B cell (primary cell): Measurements from ENCODE around the gene ARRB2. TPM values are rescaled to one million over a fixed set of nuclear protein-coding genes. Genes with fewer than 3 reads are reported as not detected.
A peak's percentile ranks its signal among the peaks of the same experiment; 100 is the strongest.

ENCODE experiments used
- ATAC-seq: fragments of 200-7000 bp; cut with Tn5 transposase; one replicate; pipeline ENCODE4 v1.10.0; 2021; ENCODE audit warnings: low read depth, mild to moderate bottlenecking, moderate number of reproducible peaks, moderate library complexity
- CTCF ChIA-PET: fragments of 350-600 bp; sonication (Branson Sonifier 250); formaldehyde crosslinking; loops from one replicate; lab custom pipeline; 2021; ENCODE audit warnings: antibody characterized with exemption, inconsistent platforms; lab: Charles Lee
- POLR2A ChIA-PET: fragments of 350-600 bp; sonication (Branson Sonifier 250); formaldehyde crosslinking; loops from one replicate; lab custom pipeline; 2021; ENCODE audit warnings: antibody characterized with exemption; lab: Charles Lee
- DNase-seq: peaks from one replicate; pipeline ENCODE4 v3.0.0; 2013
- H2AFZ ChIP-seq: 2 replicates; pipeline ENCODE4 v1.6.1; 2012; ENCODE audit warnings: mild to moderate bottlenecking, low read depth, low read length; ENCODE audit not compliant: insufficient read depth, poor library complexity, severe bottlenecking
- H3K27ac ChIP-seq, 2 donors: 1 replicate in 1 of 2; 2 replicates in 1 of 2; pipeline ENCODE4 v1.5.1; 2012 to 2013; ENCODE audit warnings: low read length in 2 of 2, mild to moderate bottlenecking in 2 of 2, moderate library complexity in 1 of 2
- H3K27me3 ChIP-seq, 4 experiments: fragments of 200-600 bp in 1 of 4; sonication (generic) in 1 of 4; replicated peaks in 1 of 4; 1 replicate in 2 of 4; 2 replicates in 2 of 4; pipeline versions ENCODE4 v1.6.1 to v1.7.0; 2013 to 2016; ENCODE audit warnings: low read length in 3 of 4, mild to moderate bottlenecking in 2 of 4, mixed read lengths in 1 of 4, moderate library complexity in 1 of 4; ENCODE audit not compliant: insufficient read depth in 4 of 4, control insufficient read depth in 3 of 4; ENCODE audit errors: control extremely low read depth in 1 of 4
- H3K36me3 ChIP-seq, 2 experiments: replicated peaks in 1 of 2; 1 replicate in 1 of 2; 2 replicates in 1 of 2; pipeline versions ENCODE4 v1.6.1 to v1.7.1; 2013; ENCODE audit warnings: low read length in 1 of 2; ENCODE audit not compliant: insufficient read depth in 2 of 2, control insufficient read depth in 1 of 2; ENCODE audit errors: control extremely low read depth in 1 of 2, extremely low read depth in 1 of 2
- H3K4me1 ChIP-seq, 2 donors: fragments of 200-600 bp in 1 of 2; sonication (generic) in 1 of 2; 1 replicate in 1 of 2; 2 replicates in 1 of 2; pipeline versions ENCODE4 v1.5.1 to v1.6.1; 2013 to 2017; ENCODE audit warnings: low read length in 2 of 2; ENCODE audit not compliant: control insufficient read depth in 2 of 2, insufficient read depth in 2 of 2
- H3K4me2 ChIP-seq: replicated peaks from 2 replicates; pipeline ENCODE3; 2012; ENCODE audit warnings: mild to moderate bottlenecking, low read depth, low read length; ENCODE audit not compliant: poor library complexity, severe bottlenecking
- H3K4me3 ChIP-seq, 5 experiments: fragments of 200-600 bp in 1 of 5; sonication (generic) in 1 of 5; 1 replicate in 3 of 5; 2 replicates in 2 of 5; pipeline versions ENCODE4 v1.5.1 to v1.7.0; 2011 to 2016; ENCODE audit warnings: low read length in 4 of 5, mild to moderate bottlenecking in 4 of 5, low read depth in 2 of 5, control low read depth in 1 of 5, moderate library complexity in 1 of 5; ENCODE audit not compliant: insufficient read depth in 1 of 5; ENCODE audit errors: control extremely low read depth in 1 of 5, extremely low read depth in 1 of 5
- H3K79me2 ChIP-seq: fragments of 200-600 bp; sonication (generic); one replicate; pipeline ENCODE4 v1.6.0; 2016; ENCODE audit warnings: low read length; ENCODE audit not compliant: control insufficient read depth, insufficient read depth
- H3K9ac ChIP-seq: fragments of 200-600 bp; sonication (generic); 2 replicates; pipeline ENCODE4 v1.6.1; 2017; ENCODE audit warnings: mild to moderate bottlenecking, low read length, moderate library complexity
- H3K9me3 ChIP-seq, 3 donors: one replicate each; pipeline versions ENCODE4 v1.6.1 to v1.7.1; 2013; ENCODE audit warnings: low read length in 2 of 3; ENCODE audit not compliant: control insufficient read depth in 2 of 3, insufficient read depth in 1 of 3; ENCODE audit errors: control extremely low read depth in 1 of 3
- H4K20me1 ChIP-seq: 2 replicates; pipeline ENCODE4 v1.6.0; 2012; ENCODE audit warnings: mild to moderate bottlenecking, low read length; ENCODE audit not compliant: insufficient read depth, control insufficient read depth, poor library complexity, severe bottlenecking
- H3K27ac Mint-ChIP-seq: one replicate; pipeline ENCODE4 v1.8.0; 2021; ENCODE audit warnings: mixed read lengths
- H3K27me3 Mint-ChIP-seq: one replicate; pipeline ENCODE4 v1.8.0; 2021; ENCODE audit warnings: mixed read lengths
- H3K4me1 Mint-ChIP-seq: one replicate; pipeline ENCODE4 v1.8.0; 2021; ENCODE audit warnings: mixed read lengths
- H3K4me3 Mint-ChIP-seq: one replicate; pipeline ENCODE4 v1.8.0; 2021; ENCODE audit warnings: mixed read lengths
- H3K9me3 Mint-ChIP-seq: one replicate; pipeline ENCODE4 v1.8.0; 2022; ENCODE audit warnings: mixed read lengths; ENCODE audit not compliant: insufficient read depth
- CTCF ChIP-seq: fragments of 200-600 bp; IDR thresholded peaks from one replicate; pipeline ENCODE4 v1.8.0; 2022; ENCODE audit warnings: antibody characterized with exemption, mild to moderate bottlenecking
- EZH2 ChIP-seq: IDR thresholded peaks from 2 replicates; pipeline ENCODE4 v1.6.1; 2012; ENCODE audit warnings: borderline replicate concordance, low read depth, mild to moderate bottlenecking, moderate library complexity, low read length; ENCODE audit not compliant: insufficient read depth, poor library complexity, severe bottlenecking
- WGBS: methylation state at CpG from one replicate; pipeline ENCODE4 v1.1.5; 2013; ENCODE audit warnings: missing lambda C conversion rate; ENCODE audit not compliant: insufficient coverage; 5-methylcytosine and 5-hydroxymethylcytosine counted together
- intact Hi-C: fragments of 100-400 bp; cut with micrococcal nuclease; formaldehyde crosslinking; loops from one replicate; pipeline ENCODE4 v1.10.0; 2022
- polyA plus RNA-seq: library from polyadenylated mRNA; depleted of rRNA; stranded (reverse); fragments of >200 nt; gene quantifications from 2 replicates; pipeline ENCODE4 v1.2.3, GENCODE V29; 2012
- total RNA-seq, 2 donors: library from RNA; stranded (reverse); fragments of 120-200 nt in 1 of 2; gene quantifications; 1 replicate in 1 of 2; 2 replicates in 1 of 2; pipeline versions ENCODE4 v1.2.3 to v1.2.4, GENCODE V29; 2013 to 2022

The ARRB2 gene
- total and polyA plus RNA-seq, 2 donors (not counting 1 experiment from before 2014, with no cell fraction given), result 111 to 164 TPM

- peak overlapping the region; percentile 75 for H3K27ac Mint-ChIP-seq
- POLR2A ChIA-PET, result interaction anchor here (0.6 to 0.7 kb wide), 2 partner anchors 369 to 1928 kb away, joined by 3 to 6 read pairs; no protein-coding TSS in a partner anchor
These were observed 11.0 kb downstream of the ARRB2 start for GRCh38 chr17:4721203-4722135.

More at GRCh38 chr17:4721203-4722135, 11.0 kb downstream of the ARRB2 start:
- Mint-ChIP-seq H3K4me3 (no peak overlapping the region), H3K27me3 (no peaks in the 10 kb centered on the region), H3K4me1 (peaks cover 11% of the 10 kb centered on the region), H3K9me3 (no peaks in the 10 kb centered on the region)
- DNase-seq (peak; percentile 59), ATAC-seq (peak; percentile 73)
- TF ChIP-seq EZH2 (no peak), CTCF (no peak)
- H3K4me2 ChIP-seq, result no peak overlapping the region
- H4K20me1 ChIP-seq, result no peaks in the 10 kb centered on the region
- H3K27me3 ChIP-seq, result no peaks in the 10 kb centered on the region
- H3K4me3 ChIP-seq, result no peak overlapping the region
- 78% methylated on average over 16 of the region's 20 CpGs for WGBS
- no peaks in the 10 kb centered on the region for H3K79me2 ChIP-seq
- peaks cover 6 to 14% of the 10 kb centered on the region in 2 donors for H3K4me1 ChIP-seq
- intact Hi-C loops, result no loop called here
- no peak overlapping the region for H2AFZ ChIP-seq
- H3K9ac ChIP-seq, result no peak overlapping the region
- CTCF ChIA-PET, result interaction anchor here (0.9 to 1.9 kb wide), 2 partner anchors 12 to 160 kb away, joined by 3 to 7 read pairs; partner anchors contain the start of gene ARRB2
- peaks cover 0 to 45% of the 10 kb centered on the region in 2 experiments for H3K36me3 ChIP-seq
- peak overlapping the region in 1 of 2 donors; percentile 2 for H3K27ac ChIP-seq
- no peaks in the 10 kb centered on the region for H3K9me3 ChIP-seq
